ENCODE measurements around the gene UBE2G1.
"Not testable (repeated sequence)": the region's sequence is repeated elsewhere in the genome, so short reads cannot be mapped to it uniquely, and the experiment has no call there.

GRCh38 chr17:4255271-4255670 lies 111.2 kb downstream of the UBE2G1 start:
- TF ChIP-seq, protein P1, sequence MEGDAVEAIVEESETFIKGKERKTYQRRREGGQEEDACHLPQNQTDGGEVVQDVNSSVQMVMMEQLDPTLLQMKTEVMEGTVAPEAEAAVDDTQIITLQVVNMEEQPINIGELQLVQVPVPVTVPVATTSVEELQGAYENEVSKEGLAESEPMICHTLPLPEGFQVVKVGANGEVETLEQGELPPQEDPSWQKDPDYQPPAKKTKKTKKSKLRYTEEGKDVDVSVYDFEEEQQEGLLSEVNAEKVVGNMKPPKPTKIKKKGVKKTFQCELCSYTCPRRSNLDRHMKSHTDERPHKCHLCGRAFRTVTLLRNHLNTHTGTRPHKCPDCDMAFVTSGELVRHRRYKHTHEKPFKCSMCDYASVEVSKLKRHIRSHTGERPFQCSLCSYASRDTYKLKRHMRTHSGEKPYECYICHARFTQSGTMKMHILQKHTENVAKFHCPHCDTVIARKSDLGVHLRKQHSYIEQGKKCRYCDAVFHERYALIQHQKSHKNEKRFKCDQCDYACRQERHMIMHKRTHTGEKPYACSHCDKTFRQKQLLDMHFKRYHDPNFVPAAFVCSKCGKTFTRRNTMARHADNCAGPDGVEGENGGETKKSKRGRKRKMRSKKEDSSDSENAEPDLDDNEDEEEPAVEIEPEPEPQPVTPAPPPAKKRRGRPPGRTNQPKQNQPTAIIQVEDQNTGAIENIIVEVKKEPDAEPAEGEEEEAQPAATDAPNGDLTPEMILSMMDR (IDR thresholded peaks at IDR 0.05; ENCODE audit: low read depth, low read length, missing input control) = not testable (repeated sequence)
- TF ChIP-seq GABPA (IDR thresholded peaks at IDR 0.05 in 1 of 2, conservative IDR thresholded peaks at IDR 0.05 in 1 of 2); JUND (IDR thresholded peaks at IDR 0.05); YY1 (IDR thresholded peaks at IDR 0.05); ATF3 (IDR thresholded peaks at IDR 0.05); TAF1 (conservative IDR thresholded peaks at IDR 0.05); RAD21 (IDR thresholded peaks at IDR 0.05); REST (IDR thresholded peaks at IDR 0.05); SP1 (IDR thresholded peaks at IDR 0.05); NR2F2 (IDR thresholded peaks at IDR 0.05); HNF4A (conservative IDR thresholded peaks at IDR 0.05): not testable (repeated sequence)

All from liver (tissue), 3 donors.